ENCODE measurements around the gene FBXL16. TPM values are rescaled to one million over a fixed set of nuclear protein-coding genes. Genes with fewer than 3 reads are reported as not detected.
A peak's percentile ranks its signal among the peaks of the same experiment; 100 is the strongest.

FBXL16 gene
- total RNA-seq, 1 donor: not detected

- peaks cover 6% of the 10 kb centered on the region for H3K79me2 ChIP-seq (ENCODE audit: insufficient read depth, low read length)
- peak; percentile 100 for DNase-seq (ENCODE audit: insufficient read length, low spot score, missing footprints)
- H4K20me1 ChIP-seq (ENCODE audit: insufficient read depth, low read length): peaks cover 9% of the 10 kb centered on the region
- TF ChIP-seq, protein P1, sequence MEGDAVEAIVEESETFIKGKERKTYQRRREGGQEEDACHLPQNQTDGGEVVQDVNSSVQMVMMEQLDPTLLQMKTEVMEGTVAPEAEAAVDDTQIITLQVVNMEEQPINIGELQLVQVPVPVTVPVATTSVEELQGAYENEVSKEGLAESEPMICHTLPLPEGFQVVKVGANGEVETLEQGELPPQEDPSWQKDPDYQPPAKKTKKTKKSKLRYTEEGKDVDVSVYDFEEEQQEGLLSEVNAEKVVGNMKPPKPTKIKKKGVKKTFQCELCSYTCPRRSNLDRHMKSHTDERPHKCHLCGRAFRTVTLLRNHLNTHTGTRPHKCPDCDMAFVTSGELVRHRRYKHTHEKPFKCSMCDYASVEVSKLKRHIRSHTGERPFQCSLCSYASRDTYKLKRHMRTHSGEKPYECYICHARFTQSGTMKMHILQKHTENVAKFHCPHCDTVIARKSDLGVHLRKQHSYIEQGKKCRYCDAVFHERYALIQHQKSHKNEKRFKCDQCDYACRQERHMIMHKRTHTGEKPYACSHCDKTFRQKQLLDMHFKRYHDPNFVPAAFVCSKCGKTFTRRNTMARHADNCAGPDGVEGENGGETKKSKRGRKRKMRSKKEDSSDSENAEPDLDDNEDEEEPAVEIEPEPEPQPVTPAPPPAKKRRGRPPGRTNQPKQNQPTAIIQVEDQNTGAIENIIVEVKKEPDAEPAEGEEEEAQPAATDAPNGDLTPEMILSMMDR (IDR thresholded peaks at IDR 0.05; ENCODE audit: extremely low read depth, low read depth, low read length): peak; percentile 82
- H3K4me2 ChIP-seq (ENCODE audit: insufficient read depth, low read length): no peak overlapping the region
- no peak overlapping the region for H3K4me3 ChIP-seq (ENCODE audit: insufficient read depth, low read length)
- H3K27ac ChIP-seq (ENCODE audit: low read depth, low read length): no peak overlapping the region
- H3K4me1 ChIP-seq (ENCODE audit: insufficient read depth, low read length): peaks cover 18% of the 10 kb centered on the region
- no peaks in the 10 kb centered on the region for H3K36me3 ChIP-seq (ENCODE audit: insufficient read depth, low read length)
- H3K27me3 ChIP-seq (ENCODE audit: insufficient read depth, low read length): peaks cover 31% of the 10 kb centered on the region
- no peak overlapping the region for H2AFZ ChIP-seq (ENCODE audit: low read length)
- H3K9me3 ChIP-seq (ENCODE audit: low read depth, low read length): no peaks in the 10 kb centered on the region
These were observed 6.1 kb upstream of the FBXL16 start for GRCh38 chr16:711548-712320.

- Histone ChIP-seq H3K4me3 (ENCODE audit: insufficient read depth, low read length) (no peak overlapping the region), H3K36me3 (ENCODE audit: insufficient read depth, low read length) (no peaks in the 10 kb centered on the region), H4K20me1 (ENCODE audit: insufficient read depth, low read length) (peaks cover 4% of the 10 kb centered on the region), H3K79me2 (ENCODE audit: insufficient read depth, low read length) (no peaks in the 10 kb centered on the region), H3K9me3 (ENCODE audit: low read depth, low read length) (no peaks in the 10 kb centered on the region), H3K4me1 (ENCODE audit: insufficient read depth, low read length) (peaks cover 13% of the 10 kb centered on the region), H2AFZ (ENCODE audit: low read length) (no peak overlapping the region), H3K27ac (ENCODE audit: low read depth, low read length) (no peak overlapping the region), H3K4me2 (ENCODE audit: insufficient read depth, low read length) (no peak overlapping the region), H3K27me3 (ENCODE audit: insufficient read depth, low read length) (peaks cover 36% of the 10 kb centered on the region)
- no peak for DNase-seq (ENCODE audit: insufficient read length, low spot score, missing footprints)
- TF ChIP-seq, protein P1 (IDR thresholded peaks at IDR 0.05; ENCODE audit: extremely low read depth, low read depth, low read length): no peak
These were observed 5.5 kb upstream of the FBXL16 start for GRCh38 chr16:711084-711483.

DNA sequence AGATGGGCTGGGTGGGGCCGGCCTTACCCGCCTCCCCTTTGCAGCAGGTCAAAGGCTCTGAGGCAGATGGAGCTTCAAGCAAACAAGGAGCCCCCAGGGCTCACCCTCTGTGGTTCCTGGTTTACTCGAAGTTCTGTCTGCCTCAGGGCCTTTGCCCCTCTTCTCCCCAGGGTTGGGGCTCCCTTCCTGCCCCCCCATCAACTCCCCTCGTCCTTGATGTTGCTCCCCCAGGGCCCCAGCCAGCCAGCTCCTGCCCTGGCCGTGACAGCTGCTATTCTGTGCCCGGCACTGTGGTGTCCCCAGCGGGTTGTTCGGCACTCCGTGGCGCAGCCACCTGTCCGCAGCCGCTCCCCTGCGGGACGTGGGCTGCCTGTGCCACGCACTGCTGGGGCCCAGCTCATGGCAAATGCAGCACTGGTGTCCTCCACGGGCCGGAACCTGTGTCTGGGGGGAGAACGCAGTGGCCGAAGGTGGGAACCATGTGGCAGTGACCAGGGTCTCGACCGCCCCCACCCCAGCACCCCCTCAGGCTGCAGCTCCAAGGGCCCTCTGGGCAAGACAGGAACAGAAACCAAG, 5.0 kb upstream of the FBXL16 start:
- no peaks in the 10 kb centered on the region for H3K36me3 ChIP-seq (ENCODE audit: insufficient read depth, low read length)
- no peak for DNase-seq (ENCODE audit: insufficient read length, low spot score, missing footprints)
- no peak overlapping the region for H2AFZ ChIP-seq (ENCODE audit: low read length)
- H3K79me2 ChIP-seq (ENCODE audit: insufficient read depth, low read length): no peaks in the 10 kb centered on the region
- H3K27ac ChIP-seq (ENCODE audit: low read depth, low read length): no peak overlapping the region
- H3K9me3 ChIP-seq (ENCODE audit: low read depth, low read length): no peaks in the 10 kb centered on the region
- H3K27me3 ChIP-seq (ENCODE audit: insufficient read depth, low read length): peaks cover 36% of the 10 kb centered on the region
- H3K4me2 ChIP-seq (ENCODE audit: insufficient read depth, low read length): no peak overlapping the region
- peaks cover 4% of the 10 kb centered on the region for H4K20me1 ChIP-seq (ENCODE audit: insufficient read depth, low read length)
- no peak overlapping the region for H3K4me3 ChIP-seq (ENCODE audit: insufficient read depth, low read length)
- TF ChIP-seq, protein P1 (IDR thresholded peaks at IDR 0.05; ENCODE audit: extremely low read depth, low read depth, low read length): no peak
- peaks cover 9% of the 10 kb centered on the region for H3K4me1 ChIP-seq (ENCODE audit: insufficient read depth, low read length)
